Fibroblast of skin of scalp (primary cell): ENCODE results near the gene SEC31A.

Experiments used
- DNase-seq: peaks from one replicate; pipeline ENCODE4 v3.0.0-alpha.2; 2013

Gene SEC31A

DNA sequence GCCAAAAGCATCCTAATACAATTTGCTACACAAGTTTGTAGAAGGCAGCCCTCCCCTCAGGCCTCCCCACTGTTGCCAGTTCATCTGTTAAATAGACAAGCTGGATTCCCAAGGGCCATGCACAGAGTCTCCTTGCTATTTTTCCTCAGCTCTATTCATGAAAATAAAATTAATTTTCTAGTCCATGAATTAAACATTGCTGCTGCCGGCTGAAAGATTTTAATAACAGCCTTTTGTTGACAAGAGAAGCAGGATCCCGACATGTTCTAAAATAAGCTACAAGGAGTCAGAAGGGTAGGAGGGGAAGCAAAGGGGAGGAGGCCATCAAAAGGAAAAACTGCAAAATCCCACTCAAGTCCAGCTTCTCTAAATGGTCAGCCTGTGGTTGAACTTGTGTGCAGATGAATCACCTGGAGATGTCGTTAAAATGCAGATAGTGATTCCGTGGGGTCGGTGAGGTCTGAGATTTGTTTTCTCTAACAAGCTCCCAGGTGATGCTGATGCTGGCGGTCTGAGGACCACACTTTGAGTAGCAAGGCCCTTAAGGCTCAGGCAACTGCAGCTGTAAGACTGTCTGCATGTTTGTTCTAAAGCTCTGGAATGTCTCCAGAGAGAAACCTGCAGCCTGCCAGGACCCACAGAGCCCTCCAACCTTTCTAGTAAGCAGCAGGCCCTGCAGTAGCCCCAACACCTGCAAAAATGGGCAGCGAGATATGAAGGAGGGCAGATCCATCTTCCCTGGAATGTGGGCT is 101.8 kb downstream of the SEC31A start:
- no peak for DNase-seq

DNA sequence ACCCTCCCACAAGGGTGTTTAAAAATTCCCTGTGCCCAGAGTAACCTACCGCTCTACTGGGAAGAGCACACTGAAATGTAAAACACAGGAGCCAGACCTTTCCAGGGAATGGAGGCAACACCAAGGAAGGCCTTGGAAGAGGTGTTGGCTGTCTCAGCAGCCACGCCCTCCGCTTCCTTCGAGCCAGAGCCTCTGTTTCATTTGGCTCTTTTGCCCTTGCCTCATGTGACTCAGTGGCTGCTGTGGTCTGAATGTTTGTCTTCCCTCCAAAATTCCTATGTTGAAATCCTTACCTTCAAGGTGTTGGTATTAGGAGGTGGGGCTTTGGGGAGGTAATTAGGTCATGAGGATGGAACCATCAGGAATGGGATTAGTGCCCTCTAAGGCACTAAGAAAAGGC is 103.6 kb downstream of the SEC31A start:
- DNase-seq, result no peak

DNA sequence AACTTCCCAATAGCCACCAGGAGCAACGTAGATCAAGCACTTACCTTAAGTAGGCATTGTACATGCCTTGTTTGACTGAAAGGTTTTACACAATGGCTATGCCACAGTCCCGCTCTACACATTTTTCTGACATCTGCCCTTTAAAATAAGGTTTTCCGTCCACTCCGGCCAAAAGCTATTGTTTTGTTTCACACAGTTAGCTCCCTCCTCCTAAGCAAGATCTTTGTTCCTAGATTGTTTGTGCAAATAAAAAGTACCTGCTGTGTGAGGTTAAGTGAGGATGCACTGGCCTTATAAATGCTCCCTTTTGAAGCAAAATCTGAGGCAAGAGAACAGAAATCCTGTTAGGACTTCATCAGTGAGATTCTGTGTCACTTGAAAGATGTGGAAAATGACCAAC is 104.1 kb downstream of the SEC31A start:
- no peak for DNase-seq

DNA sequence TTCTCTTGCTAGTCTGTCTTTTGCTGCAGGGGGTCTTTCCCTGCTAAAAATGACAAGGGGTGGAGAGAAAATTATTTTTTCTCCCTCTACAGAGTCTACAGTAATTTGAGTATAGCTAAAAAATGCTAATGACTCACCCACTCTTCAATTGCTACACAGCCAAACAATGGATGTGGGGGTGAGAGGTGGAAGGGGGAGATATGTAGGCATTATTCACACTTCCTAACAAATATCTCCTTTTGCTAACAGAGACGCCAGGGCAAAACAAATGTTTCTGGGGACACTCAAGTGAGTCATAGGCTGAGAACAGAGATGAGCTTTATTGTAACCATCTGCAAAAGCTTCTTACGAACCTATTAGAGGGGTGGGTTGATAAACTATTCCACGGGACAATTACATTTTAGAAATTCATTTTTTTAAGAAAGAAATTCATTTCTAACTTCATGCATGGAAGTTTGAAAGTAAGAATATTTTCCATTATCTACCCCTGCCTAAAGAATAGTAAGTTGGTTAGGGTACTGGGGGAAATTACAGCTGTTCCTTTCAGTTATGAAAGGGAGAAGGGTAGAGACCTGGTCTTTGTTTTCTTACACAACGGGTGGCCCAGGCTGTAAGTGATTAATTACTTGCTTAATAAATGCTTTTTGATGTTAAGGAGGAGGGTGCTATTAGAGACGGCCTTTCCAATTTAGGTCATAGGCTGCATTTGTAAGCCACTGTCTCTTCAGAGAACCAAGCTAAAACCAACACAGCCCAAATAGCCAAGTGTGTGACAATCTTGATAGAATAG is 105.1 kb downstream of the SEC31A start:
- DNase-seq, result peak; percentile 91

DNA sequence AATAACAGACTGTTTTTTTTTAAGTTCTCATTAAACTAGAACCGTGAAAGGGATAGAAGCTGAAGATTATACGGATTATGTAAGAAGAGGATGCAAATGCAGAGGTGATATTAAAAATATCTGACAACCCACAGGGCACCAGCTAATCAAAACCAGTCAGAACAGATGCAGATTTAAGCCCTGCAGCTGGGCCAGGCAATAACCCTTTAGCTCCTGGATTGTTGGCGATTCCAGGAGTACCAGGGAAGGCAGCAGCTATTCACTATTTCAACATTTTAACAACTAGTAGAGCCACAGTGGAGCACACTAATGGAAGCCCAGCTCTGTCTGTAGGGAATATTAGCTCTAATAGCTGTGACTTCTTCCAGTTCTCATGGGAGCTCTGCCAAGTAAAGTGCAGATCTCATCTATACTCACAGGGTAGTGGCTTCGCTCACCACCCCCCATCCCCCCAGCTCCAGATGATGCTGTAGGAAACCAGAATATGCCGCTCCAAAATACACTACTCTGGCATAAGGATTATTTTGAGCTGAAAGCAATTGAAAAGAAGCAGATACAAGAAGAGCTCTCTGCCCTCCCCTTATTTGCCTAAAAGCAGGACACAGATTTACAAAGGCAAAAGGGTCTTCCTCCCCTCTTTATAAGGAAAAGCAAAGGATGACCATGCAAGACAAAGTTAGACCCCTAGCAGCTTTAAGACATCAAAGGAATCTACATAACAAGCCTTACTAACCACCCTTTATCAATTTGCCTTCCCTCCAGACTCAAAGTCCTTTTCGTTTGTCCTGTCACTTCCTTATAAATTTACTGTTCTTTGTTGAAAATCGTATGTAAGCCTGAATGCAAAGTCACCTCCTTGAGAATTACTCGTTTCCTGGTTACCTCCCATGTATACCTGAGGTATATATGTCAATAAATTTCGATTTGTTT is 106.0 kb downstream of the SEC31A start:
- peak; percentile 80 for DNase-seq

DNA sequence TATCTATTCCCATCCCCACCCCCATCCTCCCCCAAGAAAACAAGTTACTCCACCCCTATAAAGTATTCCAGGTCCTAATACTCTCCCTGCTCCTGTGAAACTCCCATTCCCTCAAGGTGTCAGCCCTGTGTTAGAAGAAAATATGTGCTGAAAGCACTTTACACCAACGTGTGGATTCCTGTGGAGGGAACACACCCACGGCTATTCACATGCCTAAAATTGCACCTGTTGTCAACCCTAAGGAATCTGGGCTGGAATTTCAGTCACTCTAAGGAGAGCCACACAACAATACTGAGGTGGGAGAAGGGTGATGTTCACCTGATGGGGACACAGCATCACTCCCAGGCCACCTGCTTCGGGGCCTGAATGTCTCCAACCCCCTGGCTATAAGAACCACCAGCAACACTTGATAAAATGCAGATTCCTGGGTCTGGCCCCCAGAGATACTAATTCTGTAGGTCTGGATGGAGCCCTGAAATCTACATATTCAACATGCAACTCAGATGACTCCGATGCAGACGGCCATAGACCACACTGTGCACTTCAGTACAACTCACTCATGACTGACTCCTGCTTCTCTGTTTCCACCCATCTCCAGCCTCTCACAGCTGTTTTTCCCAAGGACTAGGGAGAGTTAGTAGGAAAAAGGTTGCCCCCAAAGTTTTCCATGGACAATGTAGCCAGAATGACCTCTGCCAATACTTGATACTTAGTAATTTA is 108.2 kb downstream of the SEC31A start:
- DNase-seq, result no peak

DNA sequence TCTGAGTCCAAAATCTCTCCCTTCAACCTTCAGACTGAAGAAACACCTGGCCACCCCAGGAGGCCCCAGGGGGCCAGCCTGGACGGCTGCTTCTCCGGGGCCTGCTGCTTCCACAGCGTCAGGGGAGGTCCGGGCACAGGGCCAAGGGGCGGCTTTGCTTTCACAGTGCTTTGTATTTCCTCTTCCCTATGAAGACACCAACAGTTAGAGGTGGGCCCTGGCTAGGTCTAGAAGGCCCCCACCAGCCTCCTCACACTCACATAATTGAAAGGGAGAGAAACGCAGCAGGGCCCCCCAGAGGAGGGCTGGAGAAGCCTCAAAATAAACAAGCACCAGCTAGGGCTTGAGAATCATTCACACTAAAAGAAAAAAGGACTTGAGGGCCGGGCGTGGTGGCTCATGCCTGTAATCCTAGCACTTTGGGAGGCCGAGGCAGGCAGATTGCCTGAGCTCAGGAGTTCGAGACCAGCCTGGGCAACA is 110.2 kb downstream of the SEC31A start:
- DNase-seq, result peak; percentile 74

DNA sequence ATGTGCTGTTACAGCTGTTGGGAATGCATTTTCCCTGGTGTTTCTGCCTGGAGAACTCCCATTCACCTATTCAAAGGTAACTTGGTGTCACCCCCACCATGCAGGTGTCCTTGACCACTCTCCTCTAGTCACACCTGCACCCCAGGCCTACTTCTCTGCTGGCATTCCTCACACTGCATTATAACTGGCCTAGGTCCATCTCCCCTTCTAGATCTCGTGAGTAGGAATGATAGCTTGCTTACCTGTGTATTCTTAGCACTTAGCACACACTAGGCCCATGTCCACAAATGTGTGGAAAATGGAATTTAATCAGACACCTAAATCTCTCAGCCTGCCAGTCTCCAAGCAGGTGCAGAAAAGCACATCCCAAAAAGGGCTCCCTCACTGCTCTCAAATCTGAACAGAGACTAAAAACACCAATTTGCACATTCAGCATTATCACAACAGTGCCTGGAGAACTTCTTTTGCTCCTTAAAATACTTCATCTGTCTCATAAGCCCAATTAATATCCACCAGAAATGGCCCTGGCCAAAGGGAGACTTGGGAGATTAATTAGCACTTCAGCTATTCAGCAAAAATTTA is 110.7 kb downstream of the SEC31A start:
- no peak for DNase-seq

DNA sequence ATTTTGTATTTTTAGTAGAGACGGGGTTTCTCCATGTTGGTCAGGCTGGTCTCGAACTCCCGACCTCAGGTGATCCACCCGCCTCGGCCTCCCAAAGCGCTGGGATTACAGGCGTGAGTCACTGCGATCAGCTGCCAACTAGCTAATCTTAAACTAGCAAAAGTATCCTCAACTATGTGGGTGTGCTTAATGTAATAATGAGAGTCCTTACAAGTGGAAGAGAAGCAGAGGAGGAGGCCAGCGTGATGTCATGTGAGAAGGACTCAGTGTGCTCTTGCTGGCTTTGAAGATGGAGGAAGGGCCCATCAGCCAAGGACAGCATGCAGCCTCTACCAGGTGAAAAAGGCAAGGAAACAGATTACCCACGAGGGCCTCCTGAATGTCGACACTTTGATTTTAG is 111.9 kb downstream of the SEC31A start:
- no peak for DNase-seq

DNA sequence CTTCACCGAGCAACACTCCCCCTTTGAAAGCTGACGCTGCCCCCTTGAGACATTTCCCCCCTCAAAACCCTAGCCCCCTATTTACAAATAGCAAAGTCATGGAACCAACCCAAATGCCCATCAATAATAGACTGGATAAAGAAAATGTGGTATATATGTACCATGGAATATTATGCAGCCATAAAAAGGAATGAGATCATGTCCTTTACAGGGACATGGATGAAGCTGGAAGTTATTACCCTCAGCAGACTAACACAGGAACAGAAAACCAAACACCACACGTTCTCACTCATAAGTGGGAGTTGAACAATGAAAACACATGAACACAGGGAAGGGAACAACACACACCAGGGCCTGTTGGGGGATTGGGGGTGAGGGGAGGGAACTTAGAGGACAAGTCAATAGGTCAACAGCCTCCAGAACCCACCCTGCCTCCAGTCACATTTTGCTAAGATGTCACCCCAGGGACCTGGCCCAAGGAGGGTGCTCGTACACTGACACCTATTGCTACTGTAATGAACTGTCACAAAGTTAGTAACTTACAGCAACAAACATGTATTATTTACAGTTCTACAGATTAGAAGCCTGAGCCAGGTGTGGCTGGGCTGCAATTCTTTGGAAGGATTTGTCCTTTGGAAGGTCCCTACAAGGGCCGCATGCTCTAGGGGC is 113.0 kb downstream of the SEC31A start:
- no peak for DNase-seq

DNA sequence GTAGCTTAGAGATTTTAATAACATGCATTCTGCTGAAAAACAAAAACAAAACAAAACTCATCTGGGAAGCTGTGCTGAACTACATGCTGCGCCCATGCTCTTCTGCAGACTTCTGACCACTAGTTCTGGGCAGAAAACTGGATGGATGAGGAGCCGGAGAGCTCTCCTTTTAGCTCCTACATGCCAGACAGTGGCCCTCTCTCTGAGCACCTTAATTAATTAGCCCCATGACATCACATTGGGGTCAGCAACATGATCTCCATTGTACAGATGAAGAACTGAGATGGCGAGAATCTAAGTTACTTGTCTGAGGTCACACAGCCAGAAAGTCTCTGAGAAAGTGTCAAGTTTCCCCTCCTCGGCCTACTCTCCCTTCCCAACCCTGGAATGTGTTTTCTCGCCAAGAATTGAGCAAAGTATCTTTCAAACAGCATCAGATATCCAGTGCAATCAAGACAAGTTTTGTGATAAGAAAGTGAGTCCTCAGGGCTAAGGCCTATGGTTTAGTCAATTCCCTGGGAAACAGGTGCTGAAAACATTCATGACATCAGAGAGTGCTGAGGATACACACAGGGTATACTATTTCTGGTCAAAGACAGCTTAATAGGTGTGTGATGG is 113.9 kb downstream of the SEC31A start:
- peak; percentile 70 for DNase-seq

DNA sequence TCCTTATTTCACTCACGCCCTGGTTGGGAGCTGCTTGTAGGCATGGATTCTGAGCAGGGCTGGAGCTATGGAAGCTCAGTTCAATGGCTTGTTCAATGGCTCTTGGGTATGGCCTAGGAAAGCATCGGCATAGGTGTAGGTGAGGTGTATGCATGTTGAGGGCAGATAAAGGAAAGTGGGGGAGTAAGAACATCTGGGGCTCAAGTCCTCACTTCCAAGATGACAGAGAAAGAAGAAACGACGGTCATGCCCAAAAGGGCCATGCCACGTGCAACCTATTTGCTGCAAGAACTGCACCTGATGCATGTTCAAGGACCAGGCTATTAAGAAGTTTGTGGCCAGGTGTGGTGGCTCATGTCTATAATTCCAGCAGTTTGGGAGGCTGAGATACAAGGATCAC is 115.7 kb downstream of the SEC31A start:
- no peak for DNase-seq

DNA sequence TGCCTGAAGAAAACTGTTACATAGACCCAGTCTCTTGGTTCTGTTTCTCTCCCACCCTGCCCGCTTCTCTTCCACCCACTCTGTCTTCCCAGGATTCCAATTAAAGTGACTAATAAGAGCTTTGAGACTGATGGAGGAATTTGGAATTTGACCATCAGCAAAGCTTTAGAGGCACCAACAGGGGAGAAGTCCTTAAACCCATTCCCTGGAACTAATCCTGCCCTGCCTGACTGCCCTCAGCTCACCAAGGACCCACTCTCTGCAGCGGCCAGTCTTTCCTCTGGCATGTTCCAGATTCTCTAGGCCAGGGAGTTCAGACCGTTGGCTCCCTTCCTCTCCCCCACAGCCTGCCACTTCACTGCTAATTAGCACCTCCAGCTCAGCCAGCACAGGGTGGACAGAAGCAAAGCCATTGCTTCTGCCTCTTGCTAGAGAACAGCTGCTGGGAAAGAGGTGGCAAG is 116.2 kb downstream of the SEC31A start:
- peak; percentile 77 for DNase-seq

DNA sequence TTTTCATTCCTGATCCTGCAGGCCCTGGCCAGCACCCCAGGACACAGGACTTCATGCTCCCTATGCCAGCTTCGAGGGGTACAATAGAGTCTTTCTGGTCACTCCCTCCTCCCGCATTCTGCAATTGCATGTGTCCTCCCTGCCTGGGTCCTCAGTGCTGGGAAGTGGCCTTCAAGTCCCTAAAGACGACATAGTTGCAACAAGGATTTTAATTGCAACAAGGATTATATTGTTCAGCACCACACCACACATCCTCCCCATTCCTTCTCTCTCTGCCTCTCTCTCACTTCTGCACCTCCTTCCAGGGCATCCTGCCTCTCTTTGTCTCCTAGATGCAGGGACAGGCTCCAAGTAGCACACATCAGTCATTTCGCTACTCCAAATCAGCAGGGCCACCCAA is 117.9 kb downstream of the SEC31A start:
- DNase-seq, result no peak

DNA sequence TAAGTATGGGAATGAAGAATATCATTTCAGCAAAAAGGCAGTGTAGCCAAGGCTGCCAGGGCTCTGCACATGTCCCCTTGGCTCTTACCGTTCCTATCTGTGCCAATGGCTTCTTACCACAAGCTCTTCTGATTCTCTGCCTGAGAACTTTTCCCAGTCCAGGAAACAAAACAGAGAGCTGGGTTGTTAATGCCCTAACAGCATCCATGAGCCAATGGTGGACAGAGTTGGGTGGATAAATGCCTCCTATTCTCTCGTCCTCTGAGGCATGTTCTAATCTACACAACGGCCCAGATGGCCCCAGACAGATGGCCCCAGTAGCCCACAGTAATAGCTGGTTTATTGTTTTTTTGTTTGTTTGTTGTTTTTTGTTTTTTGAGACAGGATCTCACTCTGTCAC is 120.3 kb downstream of the SEC31A start:
- DNase-seq, result no peak
